ENCODE data around the gene NIPBL.
"Not testable (repeated sequence)": the region's sequence is repeated elsewhere in the genome, so short reads cannot be mapped to it uniquely, and the experiment has no call there.

NIPBL gene

GRCh38 chr5:36904677-36905076 is 28.1 kb downstream of the NIPBL start:
- no peak for DNase-seq

GRCh38 chr5:36908544-36909260 is 32.1 kb downstream of the NIPBL start:
- no peak for DNase-seq

GRCh38 chr5:36915653-36916052 is 39.1 kb downstream of the NIPBL start:
- no peak for DNase-seq

GRCh38 chr5:36916614-36917013 is 40.0 kb downstream of the NIPBL start:
- not testable (repeated sequence) for DNase-seq

- DNase-seq: not testable (repeated sequence)
Measured at GRCh38 chr5:36917358-36917757, 40.8 kb downstream of the NIPBL start.

GRCh38 chr5:36919238-36919637 is 42.7 kb downstream of the NIPBL start:
- no peak for DNase-seq

- DNase-seq: no peak
Measured at GRCh38 chr5:36919650-36920049, 43.1 kb downstream of the NIPBL start.

- no peak for DNase-seq
Measured at GRCh38 chr5:36928947-36929346, 52.4 kb downstream of the NIPBL start.

GRCh38 chr5:36929438-36929837 is 52.9 kb downstream of the NIPBL start:
- no peak for DNase-seq

- no peak for DNase-seq
Measured at GRCh38 chr5:36932056-36932455, 55.5 kb downstream of the NIPBL start.

- DNase-seq: no peak
Measured at GRCh38 chr5:36932699-36933098, 56.1 kb downstream of the NIPBL start.

- no peak for DNase-seq
Measured at GRCh38 chr5:36934740-36935356, 58.3 kb downstream of the NIPBL start.

- DNase-seq: no peak
Measured at GRCh38 chr5:36935805-36936204, 59.2 kb downstream of the NIPBL start.

GRCh38 chr5:36936309-36936708 is 59.7 kb downstream of the NIPBL start:
- DNase-seq: no peak

- DNase-seq: no peak
Measured at GRCh38 chr5:36938129-36938528, 61.6 kb downstream of the NIPBL start.

- no peak for DNase-seq
Measured at GRCh38 chr5:36939969-36940858, 63.6 kb downstream of the NIPBL start.

GRCh38 chr5:36943584-36943983 is 67.0 kb downstream of the NIPBL start:
- no peak for DNase-seq

GRCh38 chr5:36944024-36944423 is 67.5 kb downstream of the NIPBL start:
- DNase-seq: no peak

- no peak for DNase-seq
Measured at GRCh38 chr5:36944607-36945225, 68.1 kb downstream of the NIPBL start.

- DNase-seq: no peak
Measured at GRCh38 chr5:36945687-36946086, 69.1 kb downstream of the NIPBL start.

GRCh38 chr5:36946101-36946500 is 69.5 kb downstream of the NIPBL start:
- no peak for DNase-seq

- no peak for DNase-seq
Measured at GRCh38 chr5:36948041-36948440, 71.5 kb downstream of the NIPBL start.

GRCh38 chr5:36948650-36949049 is 72.1 kb downstream of the NIPBL start:
- no peak for DNase-seq
